ENCODE results near the gene SLC44A3. TPM values are rescaled to one million over a fixed set of nuclear protein-coding genes. Genes with fewer than 3 reads are reported as not detected.

The SLC44A3 gene
- total and polyA plus RNA-seq, 9 of the 15 experiments (the other 6 are each of a cell fraction or from before 2014, with no cell fraction given) = not detected

GRCh38 chr1:94872771-94873495 is 52.8 kb downstream of the SLC44A3 start (continued):
- TF ChIP-seq TEAD1 (CRISPR knock-in tag; IDR thresholded peaks at IDR 0.05) (no peak), ZNF449 (CRISPR knock-in tag; IDR thresholded peaks at IDR 0.05) (no peak), TCF7 (IDR thresholded peaks at IDR 0.05; ENCODE audit: borderline replicate concordance) (no peak), HNRNPH1 (optimal IDR thresholded peaks at IDR 0.05; ENCODE audit: low read depth, low read length) (no peak), OTX1 (CRISPR knock-in tag; IDR thresholded peaks at IDR 0.05) (no peak), HOMEZ (CRISPR knock-in tag; IDR thresholded peaks at IDR 0.05) (no peak), POLR2AphosphoS2 (IDR thresholded peaks at IDR 0.05; ENCODE audit: low read length) (no peak), BCLAF1 (IDR thresholded peaks at IDR 0.05; ENCODE audit: borderline replicate concordance in 1 of 2, control insufficient read depth in 1 of 2, low read depth in 2 of 2, low read length in 1 of 2) (no peak)

Measured in K562 (cell line).